Activated CD4-positive, alpha-beta T cell treated with anti-CD3 and anti-CD28 coated beads for 48 hours (primary cell): Measurements from ENCODE around the gene MMP7.

Source experiments
- DNase-seq: peaks from one replicate; pipeline ENCODE4 v3.0.0-alpha.2; 2020

MMP7 gene

DNA sequence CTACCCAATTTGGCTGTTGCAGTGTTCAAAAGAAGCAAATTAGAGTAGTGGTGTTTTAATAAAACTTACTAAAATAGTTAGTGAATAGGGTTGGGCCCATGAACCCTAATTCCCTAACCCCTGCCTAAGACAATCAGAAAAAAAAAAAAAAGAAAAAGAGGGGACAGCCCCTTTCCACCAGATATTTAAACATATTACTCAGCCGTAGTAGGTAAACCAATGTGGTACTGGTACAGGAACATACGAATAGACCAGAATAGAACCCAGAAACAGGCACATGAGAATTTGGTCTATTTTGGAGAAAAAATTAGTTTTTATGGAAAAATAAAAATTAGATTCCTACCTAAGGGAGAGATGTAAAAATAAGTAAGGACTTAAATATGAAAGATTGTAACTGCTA, 38.6 kb downstream of the MMP7 start:
- no peak for DNase-seq

DNA sequence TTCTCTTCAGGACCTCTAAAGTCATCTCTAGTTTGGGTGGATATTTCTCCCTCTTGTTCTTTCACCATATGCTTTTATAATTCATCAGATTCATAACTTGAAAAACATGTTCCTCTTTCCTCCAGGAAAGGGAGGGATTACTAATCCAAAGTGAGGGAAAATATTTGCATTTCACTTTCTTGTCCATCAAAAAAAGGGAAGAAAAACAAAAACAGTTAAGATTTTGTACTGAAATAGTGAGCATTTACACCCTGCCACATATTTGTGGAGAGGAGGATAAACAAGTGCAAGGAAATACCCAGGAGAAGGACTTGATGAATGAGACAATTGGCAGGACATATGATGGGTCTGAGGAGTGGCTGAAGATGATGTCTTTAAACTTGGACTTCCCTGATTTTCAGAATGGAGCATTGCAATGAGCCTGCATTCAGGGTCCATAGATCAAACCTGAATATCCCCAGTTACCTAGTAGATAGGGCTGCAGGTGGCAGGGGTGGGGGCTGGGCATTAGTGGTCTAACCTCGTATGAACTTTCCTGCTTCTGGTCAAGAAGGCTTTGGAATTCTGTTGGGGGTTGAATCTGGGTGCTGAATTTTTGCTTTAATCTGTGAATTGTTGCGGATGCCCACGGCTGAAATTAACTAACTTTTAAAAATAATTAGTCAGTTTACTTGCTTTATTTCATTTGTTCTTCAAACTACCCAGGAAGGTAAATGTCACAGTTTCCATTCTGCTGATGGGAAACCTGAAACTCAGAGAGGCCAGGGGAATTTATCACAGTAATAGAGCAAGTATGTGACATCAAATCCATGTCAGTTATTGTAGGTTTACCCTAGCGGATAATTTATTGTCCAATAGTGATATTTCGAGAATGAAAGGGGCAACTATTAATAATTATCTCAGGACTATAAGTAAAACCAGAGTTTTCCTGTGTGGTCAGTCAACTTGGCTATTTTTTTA, 41.1 kb downstream of the MMP7 start:
- DNase-seq = no peak

DNA sequence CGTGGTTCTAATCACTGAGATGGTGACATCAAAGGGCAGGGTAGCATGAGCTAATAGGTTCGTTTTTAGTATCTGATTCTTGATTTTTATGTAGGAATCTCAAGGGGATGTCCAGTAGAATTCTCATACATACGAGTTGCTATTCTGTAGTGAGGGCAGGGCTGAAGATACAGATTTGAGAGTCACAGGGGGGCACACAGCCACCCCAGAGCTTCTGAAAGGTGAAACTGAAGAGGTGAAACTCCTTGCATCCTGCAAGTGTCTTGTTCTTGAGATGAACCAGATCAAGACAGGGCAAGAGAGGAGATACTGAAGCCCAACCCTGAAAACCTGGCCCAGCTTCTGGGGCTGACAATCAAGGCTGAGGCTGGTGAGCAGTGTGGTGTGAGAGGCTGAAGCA, 42.3 kb downstream of the MMP7 start:
- no peak for DNase-seq

DNA sequence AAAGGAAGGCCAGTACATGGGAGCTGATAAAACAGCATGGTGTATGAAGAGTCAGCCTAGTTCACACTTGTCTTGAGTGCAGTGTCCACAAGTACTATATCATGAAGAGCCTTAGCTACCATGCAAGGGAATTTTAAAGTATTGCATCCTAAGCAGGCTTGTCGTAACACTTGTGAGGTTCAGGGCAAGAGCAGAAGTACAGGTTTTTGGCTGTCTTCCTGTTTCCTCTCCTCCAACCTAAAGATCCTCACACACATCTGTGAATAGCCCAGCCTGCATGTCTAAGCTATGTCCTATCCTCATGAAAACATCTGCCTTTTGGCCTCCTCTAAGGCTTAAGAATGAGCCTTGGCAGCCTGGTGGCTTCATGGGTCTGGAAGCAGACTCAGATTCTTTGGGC, 43.3 kb downstream of the MMP7 start:
- DNase-seq = no peak

DNA sequence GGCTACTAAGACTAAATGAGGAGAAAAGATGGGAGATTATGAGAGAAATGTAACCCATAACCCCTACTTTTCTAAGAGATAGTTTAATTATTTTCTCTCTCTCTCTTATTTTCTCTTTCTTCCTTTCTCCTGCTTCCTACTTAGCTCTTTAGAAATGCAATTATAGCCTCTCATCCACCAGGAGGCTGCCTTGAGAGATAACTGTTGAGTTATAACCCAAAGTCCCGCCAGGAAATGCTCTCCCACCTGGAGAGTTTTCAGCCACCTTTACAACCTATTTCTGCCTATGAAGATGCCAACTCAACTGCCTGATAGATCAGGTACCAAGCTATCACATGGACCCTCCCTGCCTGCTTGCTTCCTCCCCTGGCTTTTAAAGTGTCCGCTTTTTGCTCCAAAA, 44.0 kb downstream of the MMP7 start:
- DNase-seq = no peak

DNA sequence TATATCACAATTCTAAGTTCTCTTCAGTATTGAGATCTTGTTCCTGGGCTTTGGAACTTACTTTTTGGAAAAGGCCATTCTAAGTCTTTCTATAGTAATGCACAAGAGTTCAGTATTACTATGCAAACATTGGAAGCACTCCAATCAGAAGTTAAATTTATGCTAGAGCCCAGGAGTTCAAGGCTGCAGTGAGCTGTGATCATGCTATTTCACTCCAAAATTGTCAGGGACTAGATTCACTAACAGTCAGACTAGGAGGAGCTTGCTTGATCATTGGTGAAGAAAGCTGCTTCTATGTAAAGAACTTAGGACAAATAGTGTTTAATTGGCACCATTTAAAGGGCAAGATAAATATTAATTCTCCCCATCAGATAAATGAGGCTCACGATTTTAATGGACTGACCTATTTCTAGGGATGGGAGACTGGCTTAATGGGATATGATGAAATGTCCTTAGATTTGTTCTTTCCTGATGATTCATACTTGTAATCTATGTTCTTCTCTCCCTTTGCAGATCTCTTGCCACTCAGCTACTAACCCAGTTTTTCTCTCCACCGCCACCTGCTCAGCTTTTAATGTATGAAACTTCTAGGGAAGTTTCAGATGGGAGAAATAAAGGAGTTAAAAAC, 45.3 kb downstream of the MMP7 start:
- no peak for DNase-seq

DNA sequence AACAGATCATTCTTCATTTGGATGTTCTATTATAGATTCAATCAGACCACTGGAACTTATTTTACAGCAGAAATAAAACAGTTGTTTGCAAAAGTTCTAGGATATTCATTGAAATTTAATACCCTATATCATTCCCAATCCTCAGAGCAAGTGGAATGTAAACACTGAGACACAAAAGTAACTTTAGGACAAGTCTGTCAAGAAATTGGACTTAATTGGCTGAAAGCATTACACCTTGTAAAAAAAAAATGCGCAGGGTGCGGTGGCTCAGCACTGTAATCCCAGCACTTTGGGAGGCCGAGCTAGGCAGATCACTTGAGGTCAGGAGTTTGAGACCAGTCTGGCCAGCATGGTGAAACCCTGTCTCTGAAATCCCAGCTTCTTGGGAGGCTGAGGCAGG, 48.1 kb downstream of the MMP7 start:
- DNase-seq = no peak

DNA sequence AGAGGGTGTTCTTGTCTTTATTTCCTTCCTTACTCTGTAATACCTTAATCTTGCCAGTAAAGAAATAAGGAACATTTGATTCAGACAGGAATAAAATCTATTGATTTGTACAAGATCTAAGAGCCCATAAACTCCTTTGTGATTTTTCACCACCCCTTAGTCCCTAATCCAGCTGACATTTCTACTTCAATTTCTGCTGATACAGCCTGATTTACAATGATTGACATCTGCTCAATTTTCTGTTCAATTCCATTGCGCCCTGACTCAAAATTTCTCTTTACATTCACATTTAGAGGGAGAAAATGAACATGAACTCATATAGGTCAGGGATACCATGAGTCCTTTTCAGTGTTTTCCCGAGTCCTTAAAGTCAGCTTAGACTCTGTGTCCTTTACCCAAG, 50.8 kb downstream of the MMP7 start:
- DNase-seq = no peak

DNA sequence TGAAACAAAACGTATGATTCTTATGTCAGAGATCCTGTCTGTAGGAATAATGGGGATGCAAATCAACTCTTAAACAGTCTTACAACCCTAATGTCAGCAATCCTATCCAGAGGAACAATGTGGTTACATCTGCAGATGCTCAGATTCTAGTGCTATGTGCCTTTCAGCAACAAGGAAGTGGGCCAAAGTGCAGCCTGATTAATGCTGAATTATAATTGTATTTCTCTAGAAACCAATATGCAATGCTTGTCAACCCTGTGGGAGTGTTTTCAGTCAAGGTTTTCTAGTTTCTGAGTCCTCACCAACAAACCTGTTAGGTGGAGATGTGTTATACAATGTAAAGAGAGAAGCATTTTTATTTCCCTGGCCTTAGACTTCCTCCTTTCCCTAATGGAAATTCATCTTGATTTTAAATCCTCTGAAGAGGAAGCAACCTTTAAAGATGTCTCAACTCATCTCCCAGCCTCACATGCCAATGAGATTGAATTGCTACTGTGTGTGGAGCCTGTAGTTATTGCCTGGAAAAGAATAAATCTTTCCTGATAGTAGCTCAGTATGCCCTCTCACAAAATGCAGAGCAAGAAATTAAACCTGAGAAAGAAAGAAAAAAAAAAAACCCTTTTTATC, 51.8 kb downstream of the MMP7 start:
- no peak for DNase-seq

DNA sequence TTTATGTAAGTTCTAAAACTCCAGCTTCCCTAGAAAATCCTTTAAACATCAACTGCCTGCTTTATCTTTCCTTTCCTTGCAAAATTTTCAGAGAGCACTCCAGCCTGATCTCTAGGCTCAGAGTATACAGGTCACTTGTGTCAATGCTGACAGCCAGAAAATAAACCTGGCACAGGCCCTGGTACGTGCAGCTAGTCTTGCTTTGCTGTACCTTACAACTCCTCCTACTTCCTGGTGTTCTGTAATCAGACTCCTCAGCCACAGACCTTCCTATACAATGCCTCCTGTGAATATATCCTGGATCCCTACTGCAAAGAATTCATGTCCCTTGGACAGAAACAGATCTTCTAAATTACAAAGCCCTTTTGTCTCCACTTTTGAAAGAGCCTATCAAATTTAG, 53.7 kb downstream of the MMP7 start:
- DNase-seq = peak; percentile 51

DNA sequence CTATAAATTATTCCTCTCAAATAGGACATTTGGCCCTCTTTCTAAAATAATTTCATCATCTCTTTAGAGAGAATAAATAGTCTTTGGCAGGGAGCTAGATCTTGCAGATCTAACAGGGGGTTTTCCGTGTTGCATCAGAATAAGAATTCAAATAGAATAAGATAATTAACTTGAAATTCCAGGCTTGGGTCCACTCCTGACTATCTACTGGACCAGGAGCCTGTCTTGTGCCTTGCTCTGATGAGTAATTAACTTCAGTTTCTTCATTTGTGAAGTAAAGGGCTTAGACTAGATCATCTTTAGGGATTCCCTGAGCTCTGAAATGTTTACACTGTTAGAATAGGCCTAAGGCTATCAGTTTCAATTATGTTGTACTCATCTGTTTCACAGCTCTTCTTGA, 54.5 kb downstream of the MMP7 start:
- DNase-seq = no peak

DNA sequence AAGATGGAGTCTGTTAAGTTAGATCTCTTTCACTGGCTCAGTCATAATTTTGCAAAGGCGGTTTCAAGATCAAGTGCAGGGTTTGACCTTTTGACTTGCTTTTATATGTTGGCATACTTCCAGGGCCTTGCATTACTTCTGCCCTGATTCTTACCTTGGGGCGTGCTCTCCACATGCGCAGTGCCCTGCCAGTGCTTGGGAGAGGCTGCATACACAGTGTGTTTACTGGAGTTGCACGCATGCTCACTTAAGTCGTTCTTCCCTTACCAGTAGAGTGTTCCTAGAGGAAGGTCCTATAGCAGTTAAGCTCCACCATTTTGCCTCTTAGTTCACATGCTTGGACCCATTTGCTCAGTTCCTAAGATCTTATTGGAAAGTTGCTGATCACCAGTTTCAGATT, 57.0 kb downstream of the MMP7 start:
- peak; percentile 35 for DNase-seq

DNA sequence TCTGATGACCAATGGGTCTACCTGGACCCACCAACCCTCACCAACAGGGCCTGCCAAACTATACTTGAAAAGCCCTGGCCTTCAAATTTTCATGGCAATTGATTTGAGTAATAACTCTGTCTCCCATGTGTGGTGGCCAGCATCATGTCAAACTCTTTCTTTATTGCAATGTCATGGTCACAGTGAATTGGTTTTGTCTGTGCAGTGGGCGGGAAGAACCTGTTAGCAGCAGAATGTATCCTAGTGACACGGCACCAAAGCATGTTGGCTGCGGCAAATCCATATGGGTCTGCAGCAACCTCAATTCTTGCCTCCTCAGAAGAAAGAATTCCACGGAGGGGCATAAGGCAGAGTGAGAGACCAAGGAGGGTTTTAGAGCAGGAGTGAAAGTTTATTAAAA, 58.4 kb downstream of the MMP7 start:
- DNase-seq = no peak

DNA sequence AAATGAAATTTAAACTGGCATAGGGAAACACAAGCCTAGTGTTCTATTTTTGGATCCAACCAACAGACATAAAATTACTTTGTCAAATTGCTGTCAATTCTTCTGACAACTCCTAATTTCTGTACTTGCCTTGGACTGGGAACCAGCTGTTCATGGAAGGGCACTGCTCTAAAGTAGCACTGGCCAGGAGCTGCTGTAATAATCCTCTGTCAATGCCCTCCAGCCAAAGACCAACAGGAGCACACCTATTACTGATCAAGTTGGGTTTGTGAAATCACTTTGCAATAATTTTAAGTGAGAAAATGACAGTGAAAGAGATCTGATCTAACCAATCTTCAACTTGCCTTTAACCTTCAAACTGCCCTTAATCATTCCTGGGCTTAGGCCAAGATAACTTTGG, 59.1 kb downstream of the MMP7 start:
- no peak for DNase-seq
